ENCODE results near the gene MRPL49. TPM values are rescaled to one million over a fixed set of nuclear protein-coding genes. Genes with fewer than 3 reads are reported as not detected.

MRPL49 gene
- total and polyA plus RNA-seq, 9 of the 15 experiments (the other 6 are each of a cell fraction or from before 2014, with no cell fraction given) = 74.3 to 132 (median 91.2) TPM

- TF ChIP-seq TOE1 (IDR thresholded peaks at IDR 0.05; ENCODE audit: borderline replicate concordance) = no peak
- TF ChIP-seq TOE1 (CRISPR knock-in tag; IDR thresholded peaks at IDR 0.05; ENCODE audit: borderline replicate concordance, low read depth) = no peak
- TF ChIP-seq, protein P1, sequence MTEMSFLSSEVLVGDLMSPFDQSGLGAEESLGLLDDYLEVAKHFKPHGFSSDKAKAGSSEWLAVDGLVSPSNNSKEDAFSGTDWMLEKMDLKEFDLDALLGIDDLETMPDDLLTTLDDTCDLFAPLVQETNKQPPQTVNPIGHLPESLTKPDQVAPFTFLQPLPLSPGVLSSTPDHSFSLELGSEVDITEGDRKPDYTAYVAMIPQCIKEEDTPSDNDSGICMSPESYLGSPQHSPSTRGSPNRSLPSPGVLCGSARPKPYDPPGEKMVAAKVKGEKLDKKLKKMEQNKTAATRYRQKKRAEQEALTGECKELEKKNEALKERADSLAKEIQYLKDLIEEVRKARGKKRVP (CRISPR knock-in tag; IDR thresholded peaks at IDR 0.05) = no peak
- TF ChIP-seq, protein P2, sequence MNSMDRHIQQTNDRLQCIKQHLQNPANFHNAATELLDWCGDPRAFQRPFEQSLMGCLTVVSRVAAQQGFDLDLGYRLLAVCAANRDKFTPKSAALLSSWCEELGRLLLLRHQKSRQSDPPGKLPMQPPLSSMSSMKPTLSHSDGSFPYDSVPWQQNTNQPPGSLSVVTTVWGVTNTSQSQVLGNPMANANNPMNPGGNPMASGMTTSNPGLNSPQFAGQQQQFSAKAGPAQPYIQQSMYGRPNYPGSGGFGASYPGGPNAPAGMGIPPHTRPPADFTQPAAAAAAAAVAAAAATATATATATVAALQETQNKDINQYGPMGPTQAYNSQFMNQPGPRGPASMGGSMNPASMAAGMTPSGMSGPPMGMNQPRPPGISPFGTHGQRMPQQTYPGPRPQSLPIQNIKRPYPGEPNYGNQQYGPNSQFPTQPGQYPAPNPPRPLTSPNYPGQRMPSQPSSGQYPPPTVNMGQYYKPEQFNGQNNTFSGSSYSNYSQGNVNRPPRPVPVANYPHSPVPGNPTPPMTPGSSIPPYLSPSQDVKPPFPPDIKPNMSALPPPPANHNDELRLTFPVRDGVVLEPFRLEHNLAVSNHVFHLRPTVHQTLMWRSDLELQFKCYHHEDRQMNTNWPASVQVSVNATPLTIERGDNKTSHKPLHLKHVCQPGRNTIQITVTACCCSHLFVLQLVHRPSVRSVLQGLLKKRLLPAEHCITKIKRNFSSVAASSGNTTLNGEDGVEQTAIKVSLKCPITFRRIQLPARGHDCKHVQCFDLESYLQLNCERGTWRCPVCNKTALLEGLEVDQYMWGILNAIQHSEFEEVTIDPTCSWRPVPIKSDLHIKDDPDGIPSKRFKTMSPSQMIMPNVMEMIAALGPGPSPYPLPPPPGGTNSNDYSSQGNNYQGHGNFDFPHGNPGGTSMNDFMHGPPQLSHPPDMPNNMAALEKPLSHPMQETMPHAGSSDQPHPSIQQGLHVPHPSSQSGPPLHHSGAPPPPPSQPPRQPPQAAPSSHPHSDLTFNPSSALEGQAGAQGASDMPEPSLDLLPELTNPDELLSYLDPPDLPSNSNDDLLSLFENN (IDR thresholded peaks at IDR 0.05; ENCODE audit: low read depth in 2 of 2, low read length in 2 of 2) = peak in 1 of 2 experiments; percentile 44; a peak in 1 of 4 replicates
- peak; percentile 14 for TF ChIP-seq HNRNPLL (IDR thresholded peaks at IDR 0.05; ENCODE audit: low read depth, low read length, poor library complexity, severe bottlenecking)
- TF ChIP-seq BRF2 (IDR thresholded peaks at IDR 0.05; ENCODE audit: borderline replicate concordance, insufficient read depth, insufficient read length) = no peak
- TF ChIP-seq NR2C2 (CRISPR knock-in tag; IDR thresholded peaks at IDR 0.05) = peak; percentile 92
- peak; percentile 95 for TF ChIP-seq NR2C2 (tag; IDR thresholded peaks at IDR 0.05)
- TF ChIP-seq ZHX1 (conservative IDR thresholded peaks at IDR 0.05; ENCODE audit: low read length) = no peak; the same call in 1 of the 2 replicates
- TF ChIP-seq ERF (CRISPR knock-in tag; IDR thresholded peaks at IDR 0.05) = peak; percentile 23; the same call in 1 of the 2 replicates
- TF ChIP-seq KHSRP (IDR thresholded peaks at IDR 0.05) = peak; percentile 91
These were observed 38.1 kb upstream of the MRPL49 start, which contains the start of the genes CDCA5 and ZFPL1 (continued) for GRCh38 chr11:65083834-65084597.
